HUES6 (cell line): ENCODE measurements around the gene CTNNA1.

Experiments used
- H3K27ac ChIP-seq: 2 replicates; pipeline ENCODE4 v1.7.0; 2013; ENCODE audit warnings: low read depth, mild to moderate bottlenecking, low read length, inconsistent platforms
- H3K27me3 ChIP-seq: 2 replicates; pipeline ENCODE4 v1.6.1; 2013; ENCODE audit warnings: low read length; ENCODE audit not compliant: control insufficient read depth, insufficient read depth
- H3K36me3 ChIP-seq: 2 replicates; pipeline ENCODE4 v1.6.1; 2013; ENCODE audit warnings: low read length; ENCODE audit not compliant: control insufficient read depth, insufficient read depth
- H3K4me1 ChIP-seq: 2 replicates; pipeline ENCODE4 v1.6.1; 2013; ENCODE audit warnings: low read length; ENCODE audit not compliant: control insufficient read depth, insufficient read depth
- H3K4me3 ChIP-seq: 2 replicates; pipeline ENCODE4 v1.5.1; 2013; ENCODE audit warnings: low read depth, low read length
- H3K9ac ChIP-seq: one replicate; pipeline ENCODE4 v1.6.1; 2013; ENCODE audit warnings: mild to moderate bottlenecking, low read length
- H3K9me3 ChIP-seq: 2 replicates; pipeline ENCODE4 v1.6.1; 2013; ENCODE audit warnings: low read depth, low read length; ENCODE audit not compliant: control insufficient read depth, insufficient read depth

The CTNNA1 gene

GRCh38 chr5:138933522-138934290 lies 180.5 kb downstream of the CTNNA1 start:
- Histone ChIP-seq H3K4me1 (peaks cover 20% of the 10 kb centered on the region), H3K27me3 (no peaks in the 10 kb centered on the region), H3K36me3 (peaks cover 78% of the 10 kb centered on the region), H3K9ac (no peak overlapping the region), H3K27ac (no peak overlapping the region), H3K9me3 (no peaks in the 10 kb centered on the region), H3K4me3 (no peak overlapping the region)

- no peaks in the 10 kb centered on the region for H3K27me3 ChIP-seq
- no peak overlapping the region for H3K4me3 ChIP-seq
- peaks cover 25% of the 10 kb centered on the region for H3K4me1 ChIP-seq
- H3K36me3 ChIP-seq, result peaks cover 65% of the 10 kb centered on the region
- no peak overlapping the region for H3K9ac ChIP-seq
- H3K27ac ChIP-seq, result no peak overlapping the region
- no peaks in the 10 kb centered on the region for H3K9me3 ChIP-seq
These were observed 181.7 kb downstream of the CTNNA1 start for GRCh38 chr5:138934971-138935370.

- no peak overlapping the region for H3K4me3 ChIP-seq
- H3K36me3 ChIP-seq, result peaks cover 60% of the 10 kb centered on the region
- peaks cover 25% of the 10 kb centered on the region for H3K4me1 ChIP-seq
- H3K27me3 ChIP-seq, result no peaks in the 10 kb centered on the region
- H3K9me3 ChIP-seq, result no peaks in the 10 kb centered on the region
- no peak overlapping the region for H3K27ac ChIP-seq
- no peak overlapping the region for H3K9ac ChIP-seq
These were observed 182.2 kb downstream of the CTNNA1 start for GRCh38 chr5:138935466-138935865.

- H3K4me1 ChIP-seq, result peaks cover 25% of the 10 kb centered on the region
- no peaks in the 10 kb centered on the region for H3K27me3 ChIP-seq
- peaks cover 51% of the 10 kb centered on the region for H3K36me3 ChIP-seq
- no peak overlapping the region for H3K27ac ChIP-seq
- H3K4me3 ChIP-seq, result no peak overlapping the region
- no peak overlapping the region for H3K9ac ChIP-seq
- no peaks in the 10 kb centered on the region for H3K9me3 ChIP-seq
These were observed 183.2 kb downstream of the CTNNA1 start for GRCh38 chr5:138936225-138936967.

- peaks cover 45% of the 10 kb centered on the region for H3K36me3 ChIP-seq
- no peak overlapping the region for H3K4me3 ChIP-seq
- peaks cover 25% of the 10 kb centered on the region for H3K4me1 ChIP-seq
- no peaks in the 10 kb centered on the region for H3K9me3 ChIP-seq
- no peak overlapping the region for H3K9ac ChIP-seq
- H3K27me3 ChIP-seq, result no peaks in the 10 kb centered on the region
- no peak overlapping the region for H3K27ac ChIP-seq
These were observed 183.7 kb downstream of the CTNNA1 start for GRCh38 chr5:138936968-138937345.

- Histone ChIP-seq H3K27ac (no peak overlapping the region), H3K9me3 (no peaks in the 10 kb centered on the region), H3K27me3 (no peaks in the 10 kb centered on the region), H3K4me1 (peaks cover 25% of the 10 kb centered on the region), H3K9ac (no peak overlapping the region), H3K36me3 (peaks cover 38% of the 10 kb centered on the region), H3K4me3 (no peak overlapping the region)
These were observed 184.5 kb downstream of the CTNNA1 start for GRCh38 chr5:138937392-138938387.

- Histone ChIP-seq H3K27me3 (no peaks in the 10 kb centered on the region), H3K36me3 (peaks cover 29% of the 10 kb centered on the region), H3K9me3 (no peaks in the 10 kb centered on the region), H3K9ac (no peak overlapping the region), H3K4me3 (no peak overlapping the region), H3K27ac (no peak overlapping the region), H3K4me1 (peaks cover 25% of the 10 kb centered on the region)
These were observed 185.3 kb downstream of the CTNNA1 start for GRCh38 chr5:138938526-138938925.

GRCh38 chr5:138942066-138942465 lies 188.8 kb downstream of the CTNNA1 start:
- H3K27me3 ChIP-seq, result no peaks in the 10 kb centered on the region
- no peak overlapping the region for H3K4me3 ChIP-seq
- no peak overlapping the region for H3K9ac ChIP-seq
- no peak overlapping the region for H3K27ac ChIP-seq
- no peaks in the 10 kb centered on the region for H3K36me3 ChIP-seq
- peaks cover 22% of the 10 kb centered on the region for H3K4me1 ChIP-seq
- no peaks in the 10 kb centered on the region for H3K9me3 ChIP-seq

GRCh38 chr5:138942861-138943260 lies 189.6 kb downstream of the CTNNA1 start:
- no peak overlapping the region for H3K4me3 ChIP-seq
- no peak overlapping the region for H3K27ac ChIP-seq
- no peaks in the 10 kb centered on the region for H3K9me3 ChIP-seq
- peaks cover 22% of the 10 kb centered on the region for H3K4me1 ChIP-seq
- H3K27me3 ChIP-seq, result no peaks in the 10 kb centered on the region
- H3K9ac ChIP-seq, result no peak overlapping the region
- H3K36me3 ChIP-seq, result no peaks in the 10 kb centered on the region

- Histone ChIP-seq H3K9ac (no peak overlapping the region), H3K4me1 (peaks cover 21% of the 10 kb centered on the region), H3K4me3 (no peak overlapping the region), H3K36me3 (no peaks in the 10 kb centered on the region), H3K9me3 (no peaks in the 10 kb centered on the region), H3K27ac (no peak overlapping the region), H3K27me3 (no peaks in the 10 kb centered on the region)
These were observed 190.5 kb downstream of the CTNNA1 start for GRCh38 chr5:138943599-138944173.
